ENCODE data around the gene ETS1.

DNA sequence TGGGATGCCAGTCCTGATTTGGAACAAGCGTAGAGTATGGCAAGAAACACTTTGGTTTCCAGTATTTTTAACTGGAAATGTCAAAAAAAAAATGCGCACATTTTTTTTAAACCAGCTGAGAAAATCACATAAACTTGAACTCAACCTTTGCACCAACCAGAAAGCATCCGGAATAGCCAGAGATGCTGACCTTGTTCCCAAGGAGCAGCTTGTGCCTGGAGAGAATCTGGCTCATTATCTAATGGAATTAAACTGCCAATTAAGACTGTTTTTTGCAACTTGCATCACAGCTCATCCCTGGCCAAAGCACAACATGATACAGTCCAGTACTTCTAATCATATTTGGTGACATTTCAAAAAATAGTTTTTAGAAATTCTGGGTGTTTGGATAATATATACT is 8.4 kb upstream of the ETS1 start:
- TF ChIP-seq, protein P1, sequence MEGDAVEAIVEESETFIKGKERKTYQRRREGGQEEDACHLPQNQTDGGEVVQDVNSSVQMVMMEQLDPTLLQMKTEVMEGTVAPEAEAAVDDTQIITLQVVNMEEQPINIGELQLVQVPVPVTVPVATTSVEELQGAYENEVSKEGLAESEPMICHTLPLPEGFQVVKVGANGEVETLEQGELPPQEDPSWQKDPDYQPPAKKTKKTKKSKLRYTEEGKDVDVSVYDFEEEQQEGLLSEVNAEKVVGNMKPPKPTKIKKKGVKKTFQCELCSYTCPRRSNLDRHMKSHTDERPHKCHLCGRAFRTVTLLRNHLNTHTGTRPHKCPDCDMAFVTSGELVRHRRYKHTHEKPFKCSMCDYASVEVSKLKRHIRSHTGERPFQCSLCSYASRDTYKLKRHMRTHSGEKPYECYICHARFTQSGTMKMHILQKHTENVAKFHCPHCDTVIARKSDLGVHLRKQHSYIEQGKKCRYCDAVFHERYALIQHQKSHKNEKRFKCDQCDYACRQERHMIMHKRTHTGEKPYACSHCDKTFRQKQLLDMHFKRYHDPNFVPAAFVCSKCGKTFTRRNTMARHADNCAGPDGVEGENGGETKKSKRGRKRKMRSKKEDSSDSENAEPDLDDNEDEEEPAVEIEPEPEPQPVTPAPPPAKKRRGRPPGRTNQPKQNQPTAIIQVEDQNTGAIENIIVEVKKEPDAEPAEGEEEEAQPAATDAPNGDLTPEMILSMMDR (IDR thresholded peaks at IDR 0.05; ENCODE audit: borderline replicate concordance, extremely low read depth, low read length, poor library complexity, severe bottlenecking) = no peak
- TF ChIP-seq EZH2 (IDR thresholded peaks at IDR 0.05; ENCODE audit: borderline replicate concordance, low read depth, low read length, severe bottlenecking) = no peak

Measured in DND-41 (cell line).